Lower lobe of right lung (tissue), 2 donors: ENCODE results near the gene CXADR. TPM values are rescaled to one million over a fixed set of nuclear protein-coding genes. Genes with fewer than 3 reads are reported as not detected.

Experiments
- ATAC-seq, 2 donors: fragments of 200-7000 bp; cut with Tn5 transposase; one replicate each; pipeline ENCODE4 v1.9.1; 2020 to 2022; ENCODE audit warnings: mild to moderate bottlenecking in 2 of 2, moderate library complexity in 2 of 2
- DNase-seq: peaks from one replicate; pipeline ENCODE4 v3.0.0-alpha.2; 2020
- H3K27ac ChIP-seq: fragments of 200-600 bp; one replicate; pipeline ENCODE4 v1.8.0; 2022
- H3K27me3 ChIP-seq: fragments of 200-600 bp; one replicate; pipeline ENCODE4 v1.8.0; 2022; ENCODE audit warnings: low read depth
- H3K36me3 ChIP-seq: fragments of 200-600 bp; one replicate; pipeline ENCODE4 v1.8.0; 2022; ENCODE audit warnings: mild to moderate bottlenecking
- H3K4me1 ChIP-seq: fragments of 200-600 bp; one replicate; pipeline ENCODE4 v1.8.0; 2022
- H3K4me3 ChIP-seq: fragments of 200-600 bp; one replicate; pipeline ENCODE4 v1.8.0; 2022; ENCODE audit warnings: mild to moderate bottlenecking
- H3K9me3 ChIP-seq: fragments of 200-600 bp; one replicate; pipeline ENCODE4 v1.8.0; 2022
- CTCF ChIP-seq: fragments of 200-600 bp; IDR thresholded peaks from one replicate; pipeline ENCODE4 v1.8.0; 2022; ENCODE audit warnings: antibody characterized with exemption, mild to moderate bottlenecking
- intact Hi-C: fragments of 100-400 bp; cut with DNase I; formaldehyde crosslinking; loops from one replicate; pipeline ENCODE4 v1.11.0; 2022
- total RNA-seq: library from RNA; stranded (reverse); fragmentation: NEBNext Ultra II Directional; extraction: Animal tissue kit (Norgen Biotek cat#: 25700); gene quantifications from one replicate; pipeline ENCODE4 v1.2.1, GENCODE V29; 2021
- donor health status: DM: no; HTN: yes; CAD: no; lungs with severe emphysema.

The CXADR gene
- total RNA-seq, 1 donor from 2014 or later = 26.6 TPM

GRCh38 chr21:17539323-17539722, 26.5 kb downstream of the CXADR start:
- no peaks in the 10 kb centered on the region for H3K36me3 ChIP-seq
- intact Hi-C loops = no loop called here
- no peaks in the 10 kb centered on the region for H3K9me3 ChIP-seq
- DNase-seq = no peak
- no peak overlapping the region for H3K4me3 ChIP-seq
- ATAC-seq = peak in 1 of 2 donors; percentile 40
- no peak overlapping the region for H3K27ac ChIP-seq
- H3K27me3 ChIP-seq = no peaks in the 10 kb centered on the region
- TF ChIP-seq CTCF = no peak
- peaks cover 33% of the 10 kb centered on the region for H3K4me1 ChIP-seq

GRCh38 chr21:17539743-17540341, 27.0 kb downstream of the CXADR start:
- no peaks in the 10 kb centered on the region for H3K27me3 ChIP-seq
- no peaks in the 10 kb centered on the region for H3K9me3 ChIP-seq
- peak in 1 of 2 donors; percentile 62 for ATAC-seq
- peaks cover 33% of the 10 kb centered on the region for H3K4me1 ChIP-seq
- no peak for TF ChIP-seq CTCF
- intact Hi-C loops = no loop called here
- no peak overlapping the region for H3K27ac ChIP-seq
- H3K4me3 ChIP-seq = no peak overlapping the region
- no peaks in the 10 kb centered on the region for H3K36me3 ChIP-seq
- no peak for DNase-seq

- Histone ChIP-seq H3K27ac (no peak overlapping the region), H3K27me3 (no peaks in the 10 kb centered on the region), H3K36me3 (no peaks in the 10 kb centered on the region), H3K9me3 (no peaks in the 10 kb centered on the region), H3K4me1 (peaks cover 33% of the 10 kb centered on the region), H3K4me3 (no peak overlapping the region)
- intact Hi-C loops = no loop called here
- ATAC-seq (no peak), DNase-seq (no peak)
- TF ChIP-seq CTCF = no peak
Observed at GRCh38 chr21:17540530-17540929, 27.7 kb downstream of the CXADR start.

GRCh38 chr21:17542371-17543011, 29.6 kb downstream of the CXADR start:
- Histone ChIP-seq H3K27me3 (no peaks in the 10 kb centered on the region), H3K36me3 (no peaks in the 10 kb centered on the region), H3K9me3 (no peaks in the 10 kb centered on the region), H3K27ac (peak overlapping the region; percentile 14), H3K4me3 (no peak overlapping the region), H3K4me1 (peaks cover 19% of the 10 kb centered on the region)
- intact Hi-C loops = no loop called here
- DNase-seq (no peak), ATAC-seq (peak; percentile 60 to 87)
- TF ChIP-seq CTCF = no peak

- no peak for DNase-seq
- no peak for TF ChIP-seq CTCF
- H3K36me3 ChIP-seq = no peaks in the 10 kb centered on the region
- no peaks in the 10 kb centered on the region for H3K9me3 ChIP-seq
- H3K27me3 ChIP-seq = no peaks in the 10 kb centered on the region
- intact Hi-C loops = no loop called here
- no peak overlapping the region for H3K27ac ChIP-seq
- peaks cover 9% of the 10 kb centered on the region for H3K4me1 ChIP-seq
- H3K4me3 ChIP-seq = no peak overlapping the region
- no peak for ATAC-seq
Observed at GRCh38 chr21:17545007-17545406, 32.2 kb downstream of the CXADR start.
